H1 (cell line): ENCODE results near the gene DDIAS. TPM values are rescaled to one million over a fixed set of nuclear protein-coding genes. Genes with fewer than 3 reads are reported as not detected.

Experiments used
- CTCF ChIA-PET: fragments of 300-600 bp; sonication (Branson Sonifier 250); formaldehyde crosslinking; loops from one replicate; lab custom pipeline; 2021; ENCODE audit not compliant: partially characterized antibody; lab: Charles Lee
- POLR2A ChIA-PET: fragments of 300-600 bp; sonication (Branson Sonifier 250); formaldehyde crosslinking; loops from one replicate; lab custom pipeline; 2021; ENCODE audit warnings: inconsistent platforms; ENCODE audit not compliant: partially characterized antibody; lab: Charles Lee
- DNase-seq, 2 experiments: peaks; one replicate each; pipeline versions ENCODE4 v3.0.0 to v3.0.0-alpha.2; 2010 to 2022; ENCODE audit warnings: low spot score in 2 of 2, low read depth in 1 of 2, mixed read lengths in 1 of 2
- FAIRE-seq: peaks from 2 replicates; lab custom pipeline; 2011; peaks lifted over from hg19 to GRCh38; lab: Jason Lieb, UNC
- H2AFZ ChIP-seq: 2 replicates; pipeline ENCODE4 v1.8.1; 2012; ENCODE audit warnings: low read length, inconsistent platforms
- H2AK5ac ChIP-seq: 2 replicates; pipeline ENCODE4 v1.6.1; 2013; ENCODE audit warnings: low read depth, low read length
- H2BK120ac ChIP-seq: replicated peaks from 2 replicates; pipeline ENCODE3; 2013; ENCODE audit warnings: low read depth, low read length, inconsistent platforms
- H2BK12ac ChIP-seq: 2 replicates; pipeline ENCODE4 v1.6.1; 2013; ENCODE audit warnings: low read depth, low read length
- H2BK15ac ChIP-seq: 2 replicates; pipeline ENCODE4 v1.6.1; 2013; ENCODE audit warnings: low read length
- H2BK20ac ChIP-seq: 2 replicates; pipeline ENCODE4 v1.6.1; 2013; ENCODE audit warnings: low read length
- H2BK5ac ChIP-seq: 2 replicates; pipeline ENCODE4 v1.6.1; 2013; ENCODE audit warnings: low read depth, low read length
- H3K14ac ChIP-seq: 2 replicates; pipeline ENCODE4 v1.6.1; 2013; ENCODE audit warnings: inconsistent platforms; ENCODE audit not compliant: insufficient read length
- H3K18ac ChIP-seq: 2 replicates; pipeline ENCODE4 v1.6.1; 2013; ENCODE audit warnings: low read length; ENCODE audit errors: extremely low read depth
- H3K23ac ChIP-seq: 2 replicates; pipeline ENCODE4 v1.6.1; 2013; ENCODE audit warnings: inconsistent platforms; ENCODE audit not compliant: insufficient read length
- H3K23me2 ChIP-seq: 2 replicates; pipeline ENCODE4 v1.6.1; 2013; ENCODE audit warnings: low read depth, low read length
- H3K27ac ChIP-seq: 2 replicates; pipeline ENCODE4 v1.6.1; 2011; ENCODE audit warnings: low read depth, low read length, inconsistent platforms
- H3K27me3 ChIP-seq, 4 experiments: replicated peaks in 1 of 4; 1 replicate in 1 of 4; 2 replicates in 3 of 4; pipeline versions ENCODE4 v1.6.1 to v1.8.1; 2011 to 2013; ENCODE audit warnings: low read length in 3 of 4, mild to moderate bottlenecking in 3 of 4, inconsistent platforms in 2 of 4, mixed read lengths in 2 of 4, moderate library complexity in 1 of 4; ENCODE audit not compliant: control insufficient read depth in 3 of 4, insufficient read depth in 3 of 4; ENCODE audit errors: extremely low read depth in 1 of 4
- H3K36me3 ChIP-seq, 4 experiments: 2 replicates each; pipeline versions ENCODE4 v1.6.1 to v1.8.1; 2011 to 2013; ENCODE audit warnings: mild to moderate bottlenecking in 4 of 4, low read length in 3 of 4, moderate library complexity in 2 of 4, control low read depth in 1 of 4, inconsistent platforms in 1 of 4; ENCODE audit not compliant: insufficient read depth in 4 of 4, control insufficient read depth in 2 of 4
- H3K4ac ChIP-seq: replicated peaks from 2 replicates; pipeline ENCODE3; 2013; ENCODE audit warnings: low read length, low read depth, mixed read lengths, inconsistent platforms; ENCODE audit not compliant: insufficient read length
- H3K4me1 ChIP-seq, 4 experiments: replicated peaks in 1 of 4; 1 replicate in 1 of 4; 2 replicates in 3 of 4; pipeline versions ENCODE4 v1.6.1 to v1.8.1; 2011 to 2013; ENCODE audit warnings: low read length in 3 of 4, inconsistent platforms in 2 of 4, mixed read lengths in 1 of 4; ENCODE audit not compliant: insufficient read depth in 4 of 4, control insufficient read depth in 3 of 4
- H3K4me2 ChIP-seq, 2 experiments: 2 replicates each; pipeline versions ENCODE4 v1.6.1 to v1.8.1; 2011 to 2013; ENCODE audit warnings: low read depth in 2 of 2, low read length in 2 of 2, control low read depth in 1 of 2, inconsistent platforms in 1 of 2, mild to moderate bottlenecking in 1 of 2; ENCODE audit not compliant: insufficient read depth in 1 of 2
- H3K4me3 ChIP-seq, 4 experiments: fragments of 200-600, 300-600 bp in 1 of 4; sonication (generic), shearing (Covaris generic), sonication (Bioruptor Twin) in 1 of 4; 2 replicates each; pipeline versions ENCODE4 v1.5.1 to v1.8.1; 2011 to 2016; ENCODE audit warnings: low read length in 4 of 4, low read depth in 3 of 4, control low read depth in 2 of 4, inconsistent platforms in 2 of 4, mild to moderate bottlenecking in 2 of 4, mixed read lengths in 1 of 4, moderate library complexity in 1 of 4; ENCODE audit not compliant: insufficient read depth in 2 of 4; ENCODE audit errors: extremely low read depth in 1 of 4
- H3K56ac ChIP-seq: replicated peaks from 2 replicates; pipeline ENCODE3; 2013; ENCODE audit warnings: low read depth, mild to moderate bottlenecking, mixed read lengths, low read length, inconsistent platforms; ENCODE audit not compliant: insufficient read length
- H3K79me1 ChIP-seq: 2 replicates; pipeline ENCODE4 v1.6.1; 2013; ENCODE audit warnings: low read depth, low read length, control low read depth
- H3K79me2 ChIP-seq, 2 experiments: 2 replicates each; pipeline versions ENCODE4 v1.6.1 to v1.8.1; 2012 to 2013; ENCODE audit warnings: low read length in 2 of 2, mild to moderate bottlenecking in 2 of 2, inconsistent platforms in 1 of 2; ENCODE audit not compliant: insufficient read depth in 2 of 2, control insufficient read depth in 1 of 2
- H3K9ac ChIP-seq, 4 experiments: replicated peaks in 1 of 4; 1 replicate in 1 of 4; 2 replicates in 3 of 4; pipeline versions ENCODE4 v1.6.1 to v1.8.1; 2011 to 2013; ENCODE audit warnings: low read depth in 3 of 4, low read length in 3 of 4, control low read depth in 2 of 4, mild to moderate bottlenecking in 2 of 4, moderate library complexity in 2 of 4, inconsistent platforms in 1 of 4; ENCODE audit errors: extremely low read depth in 1 of 4
- H3K9me3 ChIP-seq, 2 experiments: 2 replicates each; pipeline versions ENCODE4 v1.6.1 to v1.8.1; 2012 to 2013; ENCODE audit warnings: mild to moderate bottlenecking in 2 of 2, moderate library complexity in 2 of 2, control low read depth in 1 of 2, inconsistent platforms in 1 of 2, low read depth in 1 of 2, low read length in 1 of 2, mixed read lengths in 1 of 2; ENCODE audit not compliant: insufficient read depth in 2 of 2
- H4K20me1 ChIP-seq, 2 experiments: replicated peaks in 1 of 2; 2 replicates each; pipeline versions ENCODE3 to v1.8.1; 2011 to 2013; ENCODE audit warnings: inconsistent platforms in 2 of 2, low read length in 2 of 2, mild to moderate bottlenecking in 1 of 2; ENCODE audit not compliant: insufficient read depth in 2 of 2, control insufficient read depth in 1 of 2
- H4K5ac ChIP-seq: 2 replicates; pipeline ENCODE4 v1.6.1; 2013; ENCODE audit warnings: low read length, low read depth, mixed read lengths, inconsistent platforms; ENCODE audit not compliant: insufficient read length
- H4K8ac ChIP-seq: 2 replicates; pipeline ENCODE4 v1.8.0; 2013; ENCODE audit warnings: mild to moderate bottlenecking, moderate library complexity, low read length, inconsistent platforms; ENCODE audit not compliant: insufficient read depth; ENCODE audit errors: extremely low read depth
- H4K91ac ChIP-seq: replicated peaks from 2 replicates; pipeline ENCODE3; 2013; ENCODE audit warnings: low read length, mixed read lengths, inconsistent platforms; ENCODE audit not compliant: insufficient read length
- MAFK ChIP-seq: IDR thresholded peaks from 2 replicates; pipeline ENCODE4 v1.6.1; 2012; ENCODE audit warnings: low read depth, mild to moderate bottlenecking, improper control_type of control experiment, low read length
- TAF7 ChIP-seq: optimal IDR thresholded peaks from 2 replicates; pipeline ENCODE3; 2011; ENCODE audit warnings: low read depth, mild to moderate bottlenecking, inconsistent platforms, low read length, moderate library complexity, borderline replicate concordance
- polyA plus RNA-seq, 7 experiments: library from polyadenylated mRNA; depleted of rRNA in 3 of 7; stranded (reverse) in 5 of 7; unstranded in 2 of 7; fragments of >200 nt in 5 of 7; fragments of 200-250 nt in 2 of 7; gene quantifications; 1 replicate in 5 of 7; 2 replicates in 1 of 7; 4 replicates in 1 of 7; pipeline versions ENCODE4 v1.2.1 to v1.2.3, GENCODE V29; 2011 to 2013; ENCODE audit warnings: missing spikeins in 2 of 7, mixed read lengths in 2 of 7
- total RNA-seq: library from RNA; stranded (reverse); fragmentation: NEBNext Ultra II Directional; extraction: Animal tissue kit (Norgen Biotek cat#: 25700); gene quantifications from 2 replicates; pipeline ENCODE4 v1.2.1, GENCODE V29; 2021

The DDIAS gene
- total and polyA plus RNA-seq, 2 of the 8 experiments (the other 6 are each of a cell fraction or from before 2014, with no cell fraction given): 11.6 to 25.7 TPM

DNA sequence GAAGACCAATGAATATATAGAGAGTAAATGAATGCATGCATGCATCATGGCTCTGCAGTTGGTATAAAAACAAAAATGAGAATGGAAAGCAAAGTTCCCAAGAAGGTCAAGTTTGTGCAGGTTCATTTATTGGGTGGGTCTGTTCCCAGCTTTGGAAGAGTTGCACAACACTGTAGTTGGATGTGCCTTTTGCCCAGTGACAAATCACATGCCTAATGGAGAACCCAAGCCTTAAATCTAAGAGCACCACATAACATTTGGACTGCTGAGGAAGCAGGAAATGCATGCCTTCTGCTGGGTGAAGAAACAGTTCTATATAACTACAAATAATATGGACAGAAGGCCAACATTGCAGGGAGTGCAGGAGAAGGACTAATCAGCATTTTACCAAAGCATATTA, 31.9 kb upstream of the DDIAS start:
- Histone ChIP-seq H2BK15ac (no peak overlapping the region), H3K4me3 (no peak overlapping the region), H3K56ac (no peak overlapping the region), H4K5ac (no peak overlapping the region), H3K23ac (no peak overlapping the region), H3K27me3 (no peaks in the 10 kb centered on the region), H2BK12ac (no peak overlapping the region), H3K27ac (no peak overlapping the region), H3K14ac (no peak overlapping the region), H3K36me3 (no peaks in the 10 kb centered on the region), H2AK5ac (no peak overlapping the region), H3K9ac (no peak overlapping the region), H3K79me1 (no peaks in the 10 kb centered on the region; the same call in 1 of the 2 replicates), H3K23me2 (no peaks in the 10 kb centered on the region), H3K4me2 (no peak overlapping the region), H2BK20ac (no peak overlapping the region), H3K18ac (no peak overlapping the region), H2BK120ac (no peak overlapping the region), H2AFZ (no peak overlapping the region), H3K4me1 (peaks cover 0 to 3% (median 0%) of the 10 kb centered on the region in 4 experiments; a peak in 1 of 7 replicates), H3K9me3 (no peaks in the 10 kb centered on the region), H4K8ac (no peak overlapping the region), H2BK5ac (no peak overlapping the region), H3K4ac (no peak overlapping the region), H4K91ac (no peak overlapping the region), H3K79me2 (no peaks in the 10 kb centered on the region), H4K20me1 (no peaks in the 10 kb centered on the region)
- DNase-seq (no peak), FAIRE-seq (no peak)
- POLR2A ChIA-PET: no interaction called here
- CTCF ChIA-PET: interaction anchor here (0.9 to 6.8 kb wide), 4 partner anchors 20 to 380 kb away, joined by 3 to 82 read pairs (median 3); partner anchors contain the start of genes DDIAS and PRCP
- TF ChIP-seq MAFK (no peak), TAF7 (no peak)
